GM13976 (cell line): Measurements from ENCODE around the gene FSTL5.

ENCODE experiments used
- DNase-seq: peaks from one replicate; pipeline ENCODE4 v3.0.0; 2012; ENCODE audit warnings: low spot score
- CTCF ChIP-seq: IDR thresholded peaks from 2 replicates; pipeline ENCODE4 v1.5.1; 2012; ENCODE audit warnings: borderline replicate concordance, mild to moderate bottlenecking; ENCODE audit not compliant: insufficient read depth; ENCODE audit errors: extremely low read depth, missing control alignments, control extremely low read depth
- in situ Hi-C: fragments of 300-500 bp; cut with MboI; formaldehyde crosslinking; loops from one replicate; pipeline ENCODE4 v1.12.0; 2022; ENCODE audit warnings: low sequenced_read_pairs, mixed read lengths, inconsistent platforms; ENCODE audit not compliant: unreplicated experiment

FSTL5 gene

GRCh38 chr4:161841759-161842158 is 322.0 kb downstream of the FSTL5 start:
- in situ Hi-C loops: no loop called here
- no peak for TF ChIP-seq CTCF

GRCh38 chr4:161829591-161829990 is 334.2 kb downstream of the FSTL5 start:
- in situ Hi-C loops: no loop called here

More at GRCh38 chr4:161841759-161842158, 322.0 kb downstream of the FSTL5 start:
- DNase-seq: no peak

GRCh38 chr4:161828061-161828460 is 335.7 kb downstream of the FSTL5 start:
- TF ChIP-seq CTCF: no peak
- in situ Hi-C loops: no loop called here
- DNase-seq: no peak

More at GRCh38 chr4:161829591-161829990, 334.2 kb downstream of the FSTL5 start:
- no peak for TF ChIP-seq CTCF
- DNase-seq: no peak

GRCh38 chr4:161827013-161827412 is 336.8 kb downstream of the FSTL5 start:
- in situ Hi-C loops: no loop called here
- no peak for TF ChIP-seq CTCF
- no peak for DNase-seq

DNA sequence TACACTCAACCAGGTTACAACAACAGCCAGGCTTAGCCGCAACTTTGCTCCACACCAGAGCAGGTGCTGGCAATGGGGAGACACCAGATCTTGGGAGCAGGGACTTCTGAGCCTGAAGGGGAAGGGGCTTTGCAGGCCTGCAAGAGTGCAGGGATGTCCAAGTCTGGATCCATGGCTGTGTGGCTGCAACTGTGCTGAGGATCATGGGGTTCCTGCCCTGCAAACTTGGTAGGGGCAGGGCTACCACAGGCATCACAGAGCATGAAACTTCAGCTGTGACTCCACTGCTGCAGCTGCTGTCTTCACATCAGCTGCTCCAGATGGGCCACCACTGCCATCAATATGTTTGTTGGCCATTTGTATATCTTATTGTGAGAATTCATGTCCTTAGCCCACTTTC is 340.4 kb downstream of the FSTL5 start:
- no peak for TF ChIP-seq CTCF
- no peak for DNase-seq
- in situ Hi-C loops: no loop called here

- in situ Hi-C loops: no loop called here
- DNase-seq: no peak
- no peak for TF ChIP-seq CTCF
Observed at GRCh38 chr4:161822174-161822573, 341.6 kb downstream of the FSTL5 start.

GRCh38 chr4:161817914-161818313 is 345.9 kb downstream of the FSTL5 start:
- no peak for DNase-seq
- no peak for TF ChIP-seq CTCF
- in situ Hi-C loops: no loop called here
